ENCODE measurements around the gene RIMBP2.

RIMBP2 gene

GRCh38 chr12:130414381-130414780 lies 301.7 kb downstream of the RIMBP2 start:
- DNase-seq: no peak

- DNase-seq: no peak
These were observed 302.2 kb downstream of the RIMBP2 start for GRCh38 chr12:130413909-130414308.

- DNase-seq: no peak
These were observed 303.7 kb downstream of the RIMBP2 start for GRCh38 chr12:130412384-130412783.

- DNase-seq: no peak
These were observed 310.8 kb downstream of the RIMBP2 start for GRCh38 chr12:130405332-130405731.

DNA sequence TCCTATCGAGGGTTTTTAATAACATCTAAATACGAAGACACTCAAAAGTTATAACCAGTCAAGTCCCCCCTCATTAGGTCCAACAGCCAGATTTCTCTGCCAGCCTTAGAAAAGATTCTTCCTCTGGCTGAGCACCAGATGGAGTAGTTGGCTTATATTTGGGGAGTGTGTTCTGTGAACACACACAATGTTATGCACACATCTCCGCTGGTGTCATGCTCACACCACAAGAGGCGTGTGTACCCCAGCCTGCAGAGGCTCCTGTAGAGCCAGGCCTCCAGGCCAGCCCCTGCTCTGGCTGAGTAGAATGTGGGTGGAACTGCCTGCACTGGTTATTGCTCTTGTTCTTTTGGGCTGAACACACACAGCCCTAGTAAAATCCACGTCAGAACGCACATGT lies 314.4 kb downstream of the RIMBP2 start:
- peak; percentile 11 for DNase-seq

DNA sequence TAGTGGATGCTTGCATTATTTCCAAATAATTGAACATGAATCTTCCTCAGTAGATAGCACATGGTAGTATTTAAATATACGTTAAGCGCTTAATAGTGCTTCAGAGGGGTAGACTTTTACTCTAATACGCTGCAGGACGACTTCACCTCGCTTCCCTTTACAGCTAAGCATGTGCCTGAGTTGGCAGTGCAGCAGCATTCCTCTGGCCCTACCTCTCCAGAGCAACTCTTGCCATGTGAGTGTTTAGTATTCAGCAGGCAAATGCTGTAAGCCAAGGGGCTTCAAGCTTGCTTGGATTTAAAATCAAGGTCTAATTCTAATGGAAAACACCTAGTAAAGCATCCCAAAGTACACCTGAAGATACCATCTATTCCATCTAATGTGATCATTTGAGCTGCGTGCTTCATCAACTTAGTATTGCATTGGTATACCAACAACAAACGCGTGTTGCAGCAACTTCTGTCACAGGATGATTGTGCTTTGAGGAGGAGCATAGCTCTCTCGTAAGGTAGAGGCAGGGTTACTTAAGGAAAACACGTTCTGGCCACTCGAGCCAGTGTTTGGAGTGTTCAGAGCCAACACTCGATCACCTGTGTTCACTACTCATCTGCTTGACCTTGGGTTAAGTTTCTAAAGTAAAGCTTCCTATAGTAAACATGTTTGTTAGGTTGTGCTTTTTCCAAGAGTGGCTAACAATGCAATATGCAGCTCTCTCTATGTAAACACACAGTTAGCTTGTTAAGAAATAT lies 317.8 kb downstream of the RIMBP2 start:
- DNase-seq: no peak

DNA sequence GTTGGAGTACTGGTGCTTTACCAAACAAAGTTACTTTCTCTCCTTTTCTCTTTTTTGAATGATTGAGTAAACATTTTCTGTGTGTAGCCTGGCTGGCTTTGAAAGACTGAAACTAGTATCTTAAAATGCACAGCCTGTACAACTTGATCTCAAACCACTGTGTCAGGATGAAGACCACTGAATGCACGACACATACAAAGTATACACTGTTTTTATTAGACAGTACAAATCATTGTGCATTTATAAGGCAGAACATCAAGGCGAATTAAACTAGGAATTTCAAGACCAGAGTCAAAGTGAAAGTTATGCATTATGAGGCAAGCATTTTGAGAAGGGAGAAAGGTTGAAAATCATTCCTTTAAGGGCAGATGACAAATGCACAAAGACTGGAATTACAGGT lies 319.4 kb downstream of the RIMBP2 start:
- DNase-seq: no peak

GRCh38 chr12:130394906-130395305 lies 321.2 kb downstream of the RIMBP2 start:
- no peak for DNase-seq

GRCh38 chr12:130391186-130391585 lies 324.9 kb downstream of the RIMBP2 start:
- no peak for DNase-seq

DNA sequence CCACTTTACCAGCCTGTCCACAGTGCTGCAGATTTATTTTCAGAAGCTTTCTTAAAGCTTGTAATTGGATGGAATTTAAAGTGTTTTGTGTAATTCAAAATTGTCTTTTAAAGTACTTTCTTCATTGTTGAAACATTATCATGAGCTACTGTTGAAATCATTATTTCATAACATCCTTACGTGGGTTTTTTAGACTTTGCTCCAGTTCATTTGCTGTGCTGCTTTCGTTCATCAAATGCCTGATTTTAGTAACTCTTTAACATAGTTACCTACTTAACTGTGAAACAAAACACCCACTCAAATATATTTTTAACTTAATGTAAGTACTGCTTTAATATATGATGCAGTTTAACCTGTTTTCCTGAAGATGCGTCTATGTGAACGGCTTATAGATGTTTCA lies 330.9 kb downstream of the RIMBP2 start:
- no peak for DNase-seq

- no peak for DNase-seq
These were observed 331.9 kb downstream of the RIMBP2 start for GRCh38 chr12:130384234-130384633.

DNA sequence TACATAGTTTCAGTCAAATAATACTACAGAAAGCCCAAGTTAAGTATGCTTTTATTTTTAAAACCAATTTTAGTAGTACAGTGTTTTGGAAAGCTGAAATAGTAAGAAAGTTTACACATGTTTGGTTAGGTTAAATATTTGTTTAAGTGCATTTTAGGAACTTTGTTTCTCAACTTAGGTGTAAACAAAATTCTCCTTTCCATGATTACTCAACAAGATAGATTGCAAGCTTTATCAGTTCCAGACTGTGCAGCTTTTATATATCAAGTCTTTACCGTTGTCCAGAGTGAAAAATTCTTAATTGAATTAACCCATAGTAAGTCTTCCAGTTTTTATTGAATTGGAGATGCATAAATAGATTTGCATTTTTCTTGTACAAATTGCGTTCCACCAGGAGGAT lies 333.3 kb downstream of the RIMBP2 start:
- no peak for DNase-seq

- DNase-seq: no peak
These were observed 340.5 kb downstream of the RIMBP2 start for GRCh38 chr12:130375296-130376287.

- no peak for DNase-seq
These were observed 342.0 kb downstream of the RIMBP2 start for GRCh38 chr12:130374083-130374482.

GRCh38 chr12:130372936-130373335 lies 343.2 kb downstream of the RIMBP2 start:
- DNase-seq: no peak

DNA sequence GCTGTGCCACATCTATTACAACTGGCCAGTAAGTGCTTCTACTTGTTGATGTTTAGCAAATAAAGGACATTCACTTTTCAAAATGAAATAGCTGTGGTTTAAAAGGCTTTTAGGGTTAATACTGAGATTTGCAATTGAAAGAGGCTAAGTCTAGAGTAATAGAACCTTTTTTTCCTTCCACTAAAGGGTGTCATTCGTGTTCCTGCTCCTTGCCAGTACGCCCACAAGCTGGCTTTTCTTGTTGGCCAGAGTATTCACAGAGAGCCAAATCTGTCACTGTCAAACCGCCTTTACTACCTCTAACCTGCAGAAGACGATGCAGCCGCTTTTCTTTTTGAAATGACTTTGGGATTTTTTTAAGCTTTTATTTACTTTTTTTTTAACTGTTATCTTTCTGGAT lies 344.8 kb downstream of the RIMBP2 start:
- no peak for DNase-seq

DNA sequence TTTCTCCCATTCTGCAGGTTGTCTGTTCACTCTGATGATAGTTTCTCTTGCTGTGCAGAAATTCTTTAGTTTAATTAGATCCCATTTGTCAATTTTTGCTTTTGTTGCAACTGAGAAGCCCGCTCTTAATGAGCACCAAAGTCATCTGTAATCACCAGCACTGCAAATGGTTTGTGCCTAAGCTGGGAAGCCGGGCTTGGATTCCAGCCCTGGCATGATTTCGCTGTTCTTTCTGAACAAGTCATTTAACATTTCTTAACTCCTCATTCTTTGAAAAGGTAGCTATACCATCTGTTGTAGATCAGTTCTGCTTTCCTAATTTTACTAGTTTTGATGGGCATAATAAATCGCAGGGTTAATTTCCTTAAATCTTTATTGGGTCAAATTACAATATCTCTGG lies 346.3 kb downstream of the RIMBP2 start:
- no peak for DNase-seq

- no peak for DNase-seq
These were observed 348.6 kb downstream of the RIMBP2 start for GRCh38 chr12:130367523-130367922.

GRCh38 chr12:130367003-130367402 lies 349.1 kb downstream of the RIMBP2 start:
- DNase-seq: no peak

DNA sequence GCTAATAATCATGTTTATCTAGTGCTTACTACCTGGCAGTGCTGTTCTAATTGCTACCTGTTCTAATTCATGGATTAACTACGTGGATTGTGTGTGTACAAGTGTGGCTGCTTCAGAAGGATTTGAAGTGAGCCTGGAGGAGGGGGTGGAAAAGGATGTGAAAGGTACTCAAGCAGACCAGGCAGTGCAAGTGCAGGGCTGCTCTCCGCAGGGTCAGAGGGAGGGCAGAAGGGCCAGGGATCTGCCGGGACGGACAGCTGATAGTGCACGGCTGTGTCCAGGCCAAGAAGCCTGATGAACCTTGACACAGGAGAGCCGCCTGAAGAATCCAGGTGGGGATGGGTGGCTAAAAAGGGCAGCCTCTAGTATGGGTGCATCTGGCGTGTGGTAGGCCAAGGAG lies 349.9 kb downstream of the RIMBP2 start:
- DNase-seq: no peak

GRCh38 chr12:130364578-130364977 lies 351.5 kb downstream of the RIMBP2 start:
- no peak for DNase-seq

- DNase-seq: no peak
These were observed 354.0 kb downstream of the RIMBP2 start for GRCh38 chr12:130362060-130362459.

DNA sequence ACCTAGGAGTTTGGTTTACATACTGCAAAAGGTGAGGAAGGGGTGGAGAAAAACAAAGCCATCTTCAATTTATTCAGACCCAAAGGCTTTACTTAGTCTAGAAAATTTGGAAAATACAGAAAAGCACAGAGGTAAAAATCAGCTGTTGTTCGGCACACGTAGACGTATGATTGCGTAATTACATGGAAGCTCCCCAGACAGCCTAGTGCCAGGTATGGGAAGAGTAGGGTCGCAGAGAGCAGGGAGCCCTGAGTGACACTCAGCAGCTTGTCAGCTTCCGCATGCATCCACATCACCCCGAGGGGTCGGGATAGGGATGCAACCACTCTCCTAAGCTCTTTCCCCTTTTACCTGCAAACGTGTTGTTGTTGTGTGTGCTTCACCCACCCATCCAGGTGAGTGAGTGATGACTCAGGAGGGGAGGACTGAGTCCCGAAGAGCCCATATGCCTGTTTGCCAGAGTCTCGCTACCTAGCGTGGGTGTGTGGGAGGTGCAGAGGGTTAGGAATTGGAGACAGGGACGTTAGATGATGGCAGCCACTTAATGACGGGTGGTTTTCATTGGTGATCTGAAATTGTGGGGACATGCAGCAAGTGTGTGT lies 358.3 kb downstream of the RIMBP2 start:
- DNase-seq: no peak
